Eye (tissue), 1 donor: ENCODE data around the gene BPIFB1.
A peak's percentile ranks its signal among the peaks of the same experiment; 100 is the strongest.

Experiments used
- DNase-seq: peaks from one replicate; pipeline ENCODE4 v3.0.0-alpha.2; 2015

Gene BPIFB1, protein sequence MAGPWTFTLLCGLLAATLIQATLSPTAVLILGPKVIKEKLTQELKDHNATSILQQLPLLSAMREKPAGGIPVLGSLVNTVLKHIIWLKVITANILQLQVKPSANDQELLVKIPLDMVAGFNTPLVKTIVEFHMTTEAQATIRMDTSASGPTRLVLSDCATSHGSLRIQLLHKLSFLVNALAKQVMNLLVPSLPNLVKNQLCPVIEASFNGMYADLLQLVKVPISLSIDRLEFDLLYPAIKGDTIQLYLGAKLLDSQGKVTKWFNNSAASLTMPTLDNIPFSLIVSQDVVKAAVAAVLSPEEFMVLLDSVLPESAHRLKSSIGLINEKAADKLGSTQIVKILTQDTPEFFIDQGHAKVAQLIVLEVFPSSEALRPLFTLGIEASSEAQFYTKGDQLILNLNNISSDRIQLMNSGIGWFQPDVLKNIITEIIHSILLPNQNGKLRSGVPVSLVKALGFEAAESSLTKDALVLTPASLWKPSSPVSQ

DNA sequence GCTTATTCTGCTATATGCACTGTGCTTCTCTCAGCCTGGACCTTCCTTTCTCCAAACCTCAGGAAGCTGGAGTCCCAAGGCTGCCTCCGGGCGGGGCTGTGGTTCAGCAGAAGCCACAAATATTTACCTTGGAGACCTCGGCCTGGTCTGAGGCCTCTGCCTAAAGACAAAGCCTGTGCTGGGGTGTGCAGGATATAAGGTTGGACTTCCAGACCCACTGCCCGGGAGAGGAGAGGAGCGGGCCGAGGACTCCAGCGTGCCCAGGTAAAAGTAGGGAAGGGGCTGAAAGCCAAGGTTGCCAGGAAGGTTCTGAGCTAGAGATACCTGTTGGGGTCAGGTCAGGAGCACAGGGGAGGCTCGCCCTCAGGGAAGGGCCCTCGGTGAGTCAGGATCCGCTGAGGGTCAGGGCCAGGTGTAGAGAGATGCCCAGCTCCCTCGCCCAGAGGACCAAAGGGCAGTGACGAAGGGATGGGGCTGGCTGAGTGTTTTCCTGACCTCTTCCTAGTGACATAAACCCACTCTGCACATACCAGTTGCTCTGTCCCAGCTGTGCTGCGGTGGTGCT is at the start of gene BPIFB1:
Gene BPIFB1, plus strand, starts transcription at position 224 of the 565 bp plus-strand sequence. CDS start 2,860 bp downstream, outside the sequence.
- DNase-seq = no peak

DNA sequence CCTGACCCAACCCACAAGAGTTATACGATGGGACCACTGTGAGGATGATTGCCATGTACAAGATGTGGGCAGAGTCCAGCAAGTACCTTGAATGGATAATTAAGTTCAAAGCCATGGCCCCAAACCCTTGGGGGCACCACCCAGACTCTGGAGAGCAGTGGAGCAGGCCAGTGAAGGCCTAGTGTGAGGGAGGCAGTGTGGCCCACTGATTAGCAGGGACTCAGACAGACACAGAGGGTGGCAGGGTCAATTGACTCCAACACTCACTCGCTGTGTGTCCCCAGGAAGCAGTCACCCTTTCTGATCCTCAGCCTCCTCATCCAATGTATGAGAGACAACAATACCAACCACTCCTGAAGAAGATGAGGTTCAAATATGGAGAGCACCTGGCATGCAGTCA is 49.0 kb upstream of the BPIFB1 start:
- DNase-seq = no peak

DNA sequence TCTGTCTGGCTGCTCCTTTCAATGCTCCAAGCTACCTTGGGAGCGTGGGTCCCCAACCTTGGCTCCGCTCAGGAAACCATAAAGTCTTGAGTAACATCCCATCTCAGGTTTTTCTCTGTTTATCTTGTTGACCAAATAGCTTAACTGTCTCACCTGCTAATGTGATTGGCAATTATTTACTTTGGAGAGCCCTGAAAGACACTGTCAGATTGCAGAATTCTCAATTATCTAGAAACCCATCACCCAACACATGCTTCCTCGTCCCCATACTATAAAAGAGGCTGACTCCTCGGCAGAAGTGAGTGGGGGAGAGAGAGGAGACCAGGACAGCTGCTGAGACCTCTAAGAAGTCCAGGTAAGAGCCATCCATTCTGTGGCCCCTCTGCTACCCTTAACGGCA is 47.3 kb upstream of the BPIFB1 start, which contains the start of gene BPIFA1:
Gene BPIFA1, plus strand, starts transcription at position 301 of the 400 bp plus-strand sequence. CDS start 1,716 bp downstream, outside the sequence.
- no peak for DNase-seq

DNA sequence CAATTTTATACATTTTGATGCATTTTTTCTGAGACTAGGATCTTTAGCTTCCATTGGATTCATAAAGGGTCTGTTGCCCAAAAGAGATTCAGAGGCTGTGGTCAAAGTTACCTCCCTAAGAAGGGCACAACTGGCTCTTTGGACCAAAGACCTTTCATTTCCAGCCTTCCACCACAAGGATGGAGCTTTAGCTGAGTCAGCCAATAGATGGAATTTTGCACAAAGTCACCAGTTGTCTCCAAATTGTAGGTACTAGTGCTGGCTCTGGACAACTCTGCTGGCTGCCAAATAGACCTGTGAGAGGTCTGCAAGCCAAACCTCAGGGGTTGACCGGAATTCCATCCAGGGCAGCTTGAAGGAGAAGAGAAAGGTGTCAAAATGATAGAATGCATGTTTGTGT is 46.7 kb upstream of the BPIFB1 start:
- no peak for DNase-seq

DNA sequence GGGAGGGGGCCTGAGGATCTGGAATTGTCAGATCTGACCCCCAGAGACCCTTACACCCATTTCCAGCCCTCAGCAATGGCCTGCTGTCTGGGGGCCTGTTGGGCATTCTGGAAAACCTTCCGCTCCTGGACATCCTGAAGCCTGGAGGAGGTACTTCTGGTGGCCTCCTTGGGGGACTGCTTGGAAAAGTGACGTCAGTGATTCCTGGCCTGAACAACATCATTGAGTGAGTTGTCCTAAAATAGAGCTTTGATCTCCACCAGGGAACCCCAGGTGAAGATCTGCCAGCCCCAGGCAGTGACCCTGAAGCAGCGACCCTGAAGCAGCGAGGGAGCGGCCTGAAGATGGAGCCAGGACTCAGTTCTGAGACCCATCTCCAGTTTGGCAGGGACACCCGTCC is 45.0 kb upstream of the BPIFB1 start:
- DNase-seq = no peak

DNA sequence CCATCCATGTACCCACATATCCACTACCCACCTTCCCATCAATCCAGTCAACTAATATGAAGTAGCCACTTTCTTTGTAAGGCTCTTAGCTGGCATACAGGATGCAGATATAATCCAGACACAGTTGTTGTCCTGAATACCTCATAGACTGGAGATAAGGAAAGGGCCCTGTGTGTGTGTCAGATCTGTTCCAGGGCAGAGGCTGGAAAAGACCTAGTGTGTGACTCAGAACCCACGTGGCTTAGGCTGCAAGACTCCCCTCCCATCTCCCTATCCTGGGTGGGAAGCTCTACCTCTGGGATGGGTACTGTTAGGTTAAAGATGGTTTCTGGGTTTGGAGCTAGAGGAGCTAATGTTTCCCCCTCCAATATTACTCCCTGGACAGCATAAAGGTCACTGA is 43.6 kb upstream of the BPIFB1 start:
- no peak for DNase-seq

DNA sequence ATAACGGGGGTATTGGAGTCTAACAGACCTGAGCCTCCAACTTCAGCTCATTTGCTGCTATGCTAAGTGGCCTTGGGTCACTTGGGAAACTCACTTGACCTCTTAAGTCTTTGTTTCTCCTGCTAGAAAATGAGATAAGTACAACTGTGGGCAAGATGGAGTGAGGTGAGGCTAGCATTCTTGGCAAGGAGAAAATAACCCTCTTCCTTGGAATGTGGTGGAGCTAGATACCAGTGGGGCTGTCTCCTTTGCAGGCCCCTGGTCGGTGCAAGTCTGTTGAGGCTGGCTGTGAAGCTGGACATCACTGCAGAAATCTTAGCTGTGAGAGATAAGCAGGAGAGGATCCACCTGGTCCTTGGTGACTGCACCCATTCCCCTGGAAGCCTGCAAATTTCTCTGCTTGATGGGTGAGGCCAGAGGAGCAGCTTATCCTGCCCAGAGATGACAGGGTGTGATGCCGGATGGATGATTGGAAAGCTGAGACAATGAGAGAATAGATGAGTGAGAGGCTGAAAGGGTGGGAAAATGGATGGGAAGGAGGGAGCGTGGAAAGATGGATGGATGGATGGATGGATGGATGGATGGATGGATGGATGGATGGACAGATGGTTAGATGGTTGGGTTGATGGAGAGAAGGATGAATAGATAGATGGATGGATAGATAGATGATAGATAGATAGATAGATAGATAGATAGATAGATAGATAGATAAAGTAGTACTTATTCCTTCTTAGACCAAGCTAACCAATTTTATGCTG is 42.9 kb upstream of the BPIFB1 start:
- no peak for DNase-seq

DNA sequence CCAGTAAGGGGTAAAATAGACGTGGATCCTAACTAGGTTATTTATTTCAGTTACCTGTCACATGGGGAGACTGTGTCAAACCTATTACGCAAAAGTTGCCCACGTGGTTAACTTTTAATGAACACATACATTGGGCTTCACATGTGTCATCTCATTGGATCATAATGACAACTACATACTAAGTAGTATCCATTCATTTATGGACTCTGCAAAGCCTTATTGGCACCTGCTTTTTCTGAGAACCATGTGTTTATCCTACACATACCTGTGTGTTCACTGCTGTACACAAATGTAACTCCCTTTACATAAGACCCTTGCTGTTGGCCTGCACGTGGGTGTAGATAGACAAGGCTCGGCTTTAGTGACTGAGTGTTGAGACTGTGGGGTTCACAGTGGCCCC is 42.1 kb upstream of the BPIFB1 start:
- DNase-seq = no peak

DNA sequence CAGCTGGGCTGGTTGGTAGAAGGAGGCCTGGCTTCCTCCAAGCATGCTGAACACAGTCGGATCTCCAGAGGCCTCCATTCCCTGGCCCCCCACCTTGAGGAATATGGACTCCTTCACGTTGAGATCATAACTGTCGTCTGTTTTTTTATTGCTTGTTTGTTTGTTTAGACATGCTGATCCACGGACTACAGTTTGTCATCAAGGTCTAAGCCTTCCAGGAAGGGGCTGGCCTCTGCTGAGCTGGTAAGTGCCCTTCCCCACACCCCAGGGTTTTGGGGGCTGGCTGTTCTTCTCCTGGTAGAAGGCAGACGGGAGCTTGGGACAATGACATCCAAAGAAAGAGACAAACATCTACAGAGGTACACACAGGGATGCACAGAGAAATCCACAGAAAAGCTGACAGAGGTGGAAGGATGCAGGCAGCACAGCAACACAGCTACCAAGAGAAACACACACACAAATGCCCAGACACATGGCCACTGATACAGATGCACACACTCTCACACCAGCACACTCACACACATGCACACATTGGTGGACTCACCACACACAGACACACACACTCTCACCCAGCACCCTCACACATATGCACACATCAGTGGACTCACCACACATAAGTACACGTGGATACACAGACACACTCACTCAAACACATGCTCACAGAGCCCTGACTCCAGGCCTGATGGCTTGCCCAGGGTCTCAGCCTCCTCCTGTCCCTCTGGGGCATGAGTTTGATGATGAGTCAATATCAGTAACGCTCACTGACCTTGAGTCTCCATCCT is 40.5 kb upstream of the BPIFB1 start:
- DNase-seq = no peak

DNA sequence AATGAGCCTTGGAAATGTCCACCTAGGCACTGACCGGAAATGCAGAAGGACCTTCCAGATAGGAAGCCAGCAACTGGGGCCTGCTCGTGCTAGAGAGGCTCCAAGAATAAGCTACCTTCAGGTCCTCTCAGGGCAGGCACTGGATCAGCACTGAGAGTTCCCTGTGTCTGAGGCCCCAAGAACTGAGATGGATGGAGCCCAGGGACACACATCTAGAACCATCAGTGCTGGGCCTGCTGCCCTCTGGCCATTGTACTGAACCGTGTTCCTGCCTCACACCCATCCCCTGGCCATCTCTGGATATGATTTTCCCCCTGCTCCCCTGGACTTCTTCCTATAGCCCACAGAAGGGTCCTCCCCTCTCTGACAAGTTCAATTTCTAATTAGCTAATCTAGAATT is 36.9 kb upstream of the BPIFB1 start:
- no peak for DNase-seq

DNA sequence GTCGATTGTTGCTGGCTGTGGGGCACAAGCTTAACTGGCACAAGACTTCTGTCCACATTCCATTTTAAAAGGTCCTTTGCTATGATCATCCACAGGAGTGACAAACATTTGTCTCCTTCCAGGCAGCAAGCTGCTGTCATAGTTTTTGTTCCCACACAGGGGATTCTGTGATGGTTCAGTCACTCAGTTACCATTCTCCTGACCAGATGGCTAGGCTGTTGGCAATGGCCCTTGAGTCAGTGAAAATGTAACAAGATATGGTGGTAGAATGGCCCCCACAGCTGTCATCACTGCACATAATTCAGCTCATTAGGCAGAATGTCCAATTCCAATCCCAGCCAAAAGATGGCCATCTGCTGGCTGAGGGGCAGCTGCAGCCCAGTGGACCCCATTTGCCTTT is 33.6 kb upstream of the BPIFB1 start:
- peak; percentile 41 for DNase-seq

DNA sequence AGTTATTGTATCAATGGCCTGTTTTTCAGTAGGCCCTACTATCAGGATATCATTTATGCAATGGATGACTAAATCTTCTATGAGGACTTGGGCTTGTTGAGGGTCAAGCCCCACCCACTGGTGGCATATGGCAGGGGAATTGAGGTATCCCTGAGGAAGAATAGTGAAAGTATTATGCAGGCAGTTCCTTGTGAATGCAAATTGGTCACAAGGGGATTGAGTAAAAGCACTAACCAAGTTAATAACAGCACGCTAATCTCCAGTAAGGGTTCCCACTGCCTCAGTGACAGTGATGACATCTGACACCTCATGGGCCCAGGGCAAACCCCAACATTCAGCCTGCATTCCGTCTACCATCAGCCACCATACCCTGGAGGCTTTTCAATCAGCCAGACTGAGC is 32.3 kb upstream of the BPIFB1 start:
- peak; percentile 83 for DNase-seq

DNA sequence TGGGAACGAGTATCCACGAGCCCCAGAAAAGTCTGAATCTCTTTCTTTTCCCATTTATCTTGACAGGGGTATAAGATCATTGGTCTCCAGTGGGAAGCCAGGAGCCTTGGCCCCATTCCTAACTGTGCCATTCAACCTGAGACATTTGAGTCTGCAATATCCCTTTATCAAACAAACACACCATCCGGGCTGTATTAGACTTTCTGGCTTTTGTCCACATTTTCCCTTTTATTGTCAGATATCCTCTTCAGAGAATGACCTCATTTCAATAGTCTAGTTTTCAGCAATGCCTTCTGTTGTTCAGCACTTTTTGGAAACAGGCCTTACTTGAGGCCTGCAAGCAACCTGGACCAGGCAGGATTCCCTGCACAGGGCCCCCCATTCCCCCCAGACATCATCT is 31.5 kb upstream of the BPIFB1 start:
- DNase-seq = no peak

DNA sequence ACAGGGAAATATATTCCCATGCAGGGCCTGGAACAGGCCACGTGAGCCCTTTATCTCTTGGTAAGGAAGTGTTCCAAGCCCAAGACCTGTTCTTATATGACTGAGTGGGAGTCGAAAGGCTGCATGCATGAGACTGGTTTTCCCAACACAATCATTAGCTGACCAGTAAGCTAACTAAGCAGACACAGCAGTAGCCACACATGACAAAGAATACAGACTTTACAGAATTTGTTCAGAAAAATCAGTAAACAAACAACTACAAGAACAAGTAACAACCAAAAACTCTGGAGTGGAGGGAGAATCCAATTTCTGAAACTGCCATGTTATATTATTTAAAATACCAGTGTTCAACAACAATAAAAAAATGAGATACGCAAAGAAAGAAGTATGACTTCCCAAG is 30.6 kb upstream of the BPIFB1 start:
- no peak for DNase-seq

DNA sequence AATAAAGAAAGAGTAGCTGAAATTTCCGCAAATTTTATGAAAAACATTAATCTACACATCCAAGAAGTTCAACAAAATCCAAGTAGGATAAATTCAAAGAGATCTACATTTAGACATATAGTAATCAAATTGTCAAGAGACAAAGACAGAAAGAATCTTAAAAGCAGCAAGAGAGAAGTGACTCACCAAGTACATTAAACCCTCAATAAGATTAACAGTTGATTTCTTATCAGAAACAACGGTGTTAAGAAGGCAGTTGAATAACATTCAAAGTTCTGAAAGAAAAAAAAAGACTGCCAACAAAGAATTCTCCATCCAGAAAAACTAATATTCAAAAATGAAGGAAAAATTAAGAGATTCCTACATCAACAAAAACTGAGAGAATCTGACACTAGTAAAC is 28.0 kb upstream of the BPIFB1 start:
- no peak for DNase-seq

DNA sequence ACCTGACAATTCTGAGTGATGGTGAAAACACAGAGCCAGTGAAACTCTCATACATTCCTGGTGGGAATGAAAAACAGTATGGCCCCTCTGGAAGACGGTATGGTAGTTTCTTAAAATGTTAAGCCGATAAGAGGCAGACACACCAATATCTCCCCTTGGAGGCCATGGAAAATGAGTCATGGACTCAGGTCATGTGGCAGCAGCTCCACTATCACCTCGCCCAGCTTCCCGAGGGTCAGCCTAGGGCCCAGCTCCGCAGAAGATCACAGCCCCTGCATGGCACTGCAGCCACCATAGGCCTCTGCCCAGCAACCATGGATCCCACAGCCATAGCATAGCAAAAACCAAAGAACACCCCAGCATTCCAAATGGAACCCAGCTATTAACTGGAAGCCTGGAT is 25.8 kb upstream of the BPIFB1 start:
- no peak for DNase-seq

DNA sequence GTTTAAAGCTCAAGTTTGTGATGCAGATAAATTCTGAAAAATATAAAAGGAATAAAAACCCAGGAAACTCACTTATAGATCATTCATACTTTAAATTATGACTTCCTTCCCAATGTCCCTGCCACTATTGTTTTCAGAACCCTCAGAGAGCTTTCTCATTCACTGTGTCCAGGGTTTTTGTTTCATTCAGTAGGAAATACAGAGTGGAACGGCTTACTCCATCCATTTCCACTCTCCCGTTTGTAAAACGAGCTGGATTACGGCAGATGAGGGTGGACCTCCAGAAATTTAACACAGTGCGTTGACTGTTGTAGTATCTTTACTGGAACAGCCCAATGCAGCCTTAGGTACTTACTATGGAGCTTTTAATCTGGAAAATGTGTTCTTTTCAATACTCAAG is 23.6 kb upstream of the BPIFB1 start:
- DNase-seq = no peak

DNA sequence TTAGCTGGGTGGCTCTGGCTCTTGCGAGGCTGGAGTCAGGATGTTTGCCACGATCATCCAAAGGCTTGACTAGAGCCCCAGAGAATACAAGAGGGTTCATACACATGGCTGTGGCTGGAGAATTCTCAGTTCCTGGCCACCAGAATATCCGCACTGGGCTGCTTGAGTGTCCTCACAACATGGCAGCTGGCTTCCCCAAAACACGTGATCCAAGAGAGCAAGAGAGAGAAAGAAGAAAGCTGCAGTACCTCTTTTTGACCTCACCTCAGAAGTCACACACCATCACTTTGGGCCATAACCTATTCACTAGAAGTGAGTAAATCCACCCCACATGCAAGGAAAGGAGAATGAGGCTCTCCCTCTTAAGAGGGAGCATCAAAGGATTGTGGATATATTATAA is 21.5 kb upstream of the BPIFB1 start:
- DNase-seq = no peak

DNA sequence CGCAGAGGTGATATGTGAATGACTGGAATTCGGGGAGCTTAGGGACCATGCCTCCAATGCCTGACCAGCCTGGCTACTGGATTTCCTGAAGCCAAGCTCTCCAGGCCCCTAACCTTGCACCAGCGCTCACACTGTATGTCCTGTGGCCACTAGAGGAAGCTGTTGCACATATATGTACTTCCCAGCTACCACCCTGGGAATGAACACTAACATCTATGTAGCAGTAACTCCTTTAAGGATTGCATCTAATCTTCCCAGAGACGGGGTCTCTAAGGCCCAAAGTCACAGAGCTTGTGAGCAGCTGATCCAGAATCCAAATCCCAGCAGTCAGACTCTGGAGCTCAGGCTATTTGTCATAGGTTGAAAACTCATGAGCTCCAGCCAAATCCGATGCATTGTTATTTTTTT is 20.4 kb upstream of the BPIFB1 start:
- DNase-seq = peak; percentile 63

DNA sequence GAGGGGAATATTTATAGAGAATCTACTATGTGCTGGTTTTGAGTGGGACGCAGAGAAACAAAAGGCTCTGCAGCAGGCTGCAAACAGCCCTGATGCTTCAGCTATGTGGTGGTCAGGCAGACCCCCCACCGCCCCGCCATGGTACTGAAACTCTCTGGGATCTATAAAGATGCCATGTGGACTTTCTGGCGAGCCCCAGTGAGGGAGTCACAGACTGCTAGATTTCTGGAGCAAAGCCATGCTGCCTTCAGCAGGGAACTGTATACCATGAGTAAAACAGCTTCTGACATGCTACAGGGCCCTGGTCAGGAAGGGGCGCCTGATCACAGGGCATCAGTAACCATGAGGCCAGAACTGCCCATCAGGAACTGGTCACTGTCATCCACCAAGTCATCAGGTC is 19.2 kb upstream of the BPIFB1 start:
- no peak for DNase-seq

DNA sequence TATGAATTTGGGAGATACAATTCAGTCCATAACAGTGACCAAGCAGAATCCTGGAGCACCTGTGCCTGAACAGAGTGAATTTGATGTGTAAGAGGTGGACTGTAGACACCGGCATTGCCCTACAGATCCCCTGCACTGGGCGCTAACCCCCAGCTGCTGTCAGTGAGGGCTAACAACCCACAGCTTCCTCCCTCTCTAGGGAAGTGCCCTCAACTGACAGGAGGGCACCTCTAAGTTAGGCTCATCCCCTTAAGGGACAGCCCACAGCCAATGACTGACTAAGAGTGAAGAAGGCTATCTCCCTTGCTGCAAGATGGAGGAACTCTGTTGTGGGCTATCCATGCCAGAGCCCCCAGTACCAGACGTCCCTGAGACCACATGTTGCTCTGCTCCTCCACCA is 15.3 kb upstream of the BPIFB1 start:
- no peak for DNase-seq

DNA sequence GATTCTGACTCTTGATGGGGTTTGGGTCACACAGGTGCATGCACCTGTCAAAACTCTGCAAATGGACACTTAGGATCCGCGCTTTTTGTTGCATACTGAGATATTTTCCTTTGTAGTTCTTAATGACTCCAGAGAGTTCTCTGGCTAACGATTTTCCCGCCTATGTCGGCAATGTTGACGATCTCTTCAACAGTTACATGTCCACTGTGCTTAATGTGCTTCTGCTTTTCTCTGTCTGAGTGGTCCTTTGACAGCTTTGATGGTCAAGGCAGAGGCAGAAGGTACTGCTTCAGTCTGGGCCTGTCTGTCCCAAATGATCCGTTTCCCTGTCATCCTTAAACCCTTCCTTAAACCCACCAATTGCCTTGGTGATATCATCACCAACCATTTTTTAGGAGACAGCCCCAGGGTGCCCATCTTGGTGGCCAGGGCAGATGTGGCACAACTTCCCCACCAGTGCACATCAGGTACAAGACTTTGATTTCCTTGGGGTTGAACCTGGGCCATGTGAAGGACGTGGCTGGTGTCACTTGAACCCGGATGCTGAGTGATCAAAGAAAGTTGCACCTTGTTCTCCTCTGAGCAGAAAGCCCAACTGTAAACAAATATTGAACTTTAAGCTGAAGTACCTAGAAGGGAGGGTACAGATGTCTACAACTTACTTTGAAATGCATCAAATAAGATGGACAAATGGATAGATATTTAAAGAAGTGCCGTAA is 10.7 kb upstream of the BPIFB1 start:
- DNase-seq = no peak
